Vagina (tissue), 2 donors: ENCODE measurements around the gene LCK.

Experiments used
- CTCF ChIP-seq, 3 experiments: fragments of 450-650 bp in 2 of 3; fragments of 200-600 bp in 1 of 3; sonication (generic) in 1 of 3; IDR thresholded peaks; one replicate each; pipeline ENCODE4 v1.5.1; 2017 to 2019; ENCODE audit warnings: antibody characterized with exemption in 3 of 3, mild to moderate bottlenecking in 2 of 3, moderate library complexity in 2 of 3
- POLR2A ChIP-seq, 2 donors: fragments of 450-650 bp; IDR thresholded peaks; one replicate each; pipeline ENCODE4 v1.6.1; 2017; ENCODE audit warnings: antibody characterized with exemption in 2 of 2, mild to moderate bottlenecking in 2 of 2, moderate library complexity in 2 of 2

- TF ChIP-seq CTCF (IDR thresholded peaks at IDR 0.05) (no peak), POLR2A (IDR thresholded peaks at IDR 0.05) (no peak)
Observed at GRCh38 chr1:32208891-32209328, 42.2 kb upstream of the LCK start, which contains the start of gene DCDC2B.
